ENCODE data around the gene IVL. TPM values are rescaled to one million over a fixed set of nuclear protein-coding genes. Genes with fewer than 3 reads are reported as not detected.

IVL gene, protein sequence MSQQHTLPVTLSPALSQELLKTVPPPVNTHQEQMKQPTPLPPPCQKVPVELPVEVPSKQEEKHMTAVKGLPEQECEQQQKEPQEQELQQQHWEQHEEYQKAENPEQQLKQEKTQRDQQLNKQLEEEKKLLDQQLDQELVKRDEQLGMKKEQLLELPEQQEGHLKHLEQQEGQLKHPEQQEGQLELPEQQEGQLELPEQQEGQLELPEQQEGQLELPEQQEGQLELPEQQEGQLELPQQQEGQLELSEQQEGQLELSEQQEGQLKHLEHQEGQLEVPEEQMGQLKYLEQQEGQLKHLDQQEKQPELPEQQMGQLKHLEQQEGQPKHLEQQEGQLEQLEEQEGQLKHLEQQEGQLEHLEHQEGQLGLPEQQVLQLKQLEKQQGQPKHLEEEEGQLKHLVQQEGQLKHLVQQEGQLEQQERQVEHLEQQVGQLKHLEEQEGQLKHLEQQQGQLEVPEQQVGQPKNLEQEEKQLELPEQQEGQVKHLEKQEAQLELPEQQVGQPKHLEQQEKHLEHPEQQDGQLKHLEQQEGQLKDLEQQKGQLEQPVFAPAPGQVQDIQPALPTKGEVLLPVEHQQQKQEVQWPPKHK
- not detected in 2 replicates for total RNA-seq

DNA sequence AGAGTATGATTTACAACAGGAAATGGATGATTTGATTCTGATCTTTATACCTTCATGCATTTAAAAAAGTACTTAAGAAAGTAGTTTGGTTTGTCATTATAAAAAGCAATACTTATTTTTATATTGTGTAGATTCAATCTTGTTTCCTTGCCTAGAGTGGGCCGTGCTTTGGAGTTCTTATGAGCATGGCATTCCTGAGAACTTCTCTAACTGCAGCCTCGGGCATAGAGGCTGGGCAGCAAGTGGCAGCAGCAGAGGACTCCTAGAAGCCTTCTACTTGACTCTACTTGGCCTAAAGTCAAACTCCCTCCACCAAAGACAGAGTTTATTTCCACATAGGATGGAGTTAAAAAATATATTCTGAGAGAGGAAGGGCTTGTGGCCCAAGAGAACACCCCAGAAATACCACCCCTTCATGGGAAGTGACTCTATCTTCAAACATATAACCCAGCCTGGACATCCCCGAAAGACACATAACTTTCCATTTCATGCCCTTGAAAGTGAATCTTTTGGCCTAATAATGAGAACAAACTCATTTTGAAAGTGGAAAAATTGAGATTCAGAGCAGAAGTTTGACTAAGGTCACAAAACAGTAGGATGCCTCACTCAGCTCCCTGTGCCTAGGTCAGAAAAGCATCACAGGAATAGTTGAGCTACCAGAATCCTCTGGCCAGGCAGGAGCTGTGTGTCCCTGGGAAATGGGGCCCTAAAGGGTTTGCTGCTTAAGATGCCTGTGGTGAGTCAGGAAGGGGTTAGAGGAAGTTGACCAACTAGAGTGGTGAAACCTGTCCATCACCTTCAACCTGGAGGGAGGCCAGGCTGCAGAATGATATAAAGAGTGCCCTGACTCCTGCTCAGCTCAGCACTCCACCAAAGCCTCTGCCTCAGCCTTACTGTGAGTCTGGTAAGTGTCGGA lies at the start of gene IVL:
Gene IVL (plus strand): TSS at position 861 of the 916 bp plus-strand sequence. CDS start 1,252 bp downstream, outside the sequence.

DNA sequence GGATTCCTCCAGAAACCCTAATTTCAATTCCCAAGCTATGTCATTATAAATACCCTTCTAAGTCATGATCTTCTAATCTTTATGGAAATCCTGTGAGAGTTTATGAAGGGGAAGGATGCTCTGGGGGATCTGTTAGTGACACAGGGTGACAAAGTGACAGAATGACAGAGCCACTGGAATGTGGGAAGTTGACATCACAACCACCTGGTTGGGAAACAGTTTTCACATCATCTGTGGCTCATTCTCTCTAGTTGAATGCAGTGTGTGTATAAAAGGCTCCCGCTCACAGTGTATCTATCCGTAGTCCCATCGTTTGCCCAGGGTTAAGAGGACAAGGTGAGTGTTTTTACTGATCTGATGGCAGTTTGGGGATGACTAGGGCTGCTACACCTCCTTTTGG lies 48.6 kb upstream of the IVL start, which contains the start of gene LCE7A:
Gene LCE7A (plus strand): TSS at position 301 of the 400 bp plus-strand sequence. CDS start 702 bp downstream, outside the sequence.

DNA sequence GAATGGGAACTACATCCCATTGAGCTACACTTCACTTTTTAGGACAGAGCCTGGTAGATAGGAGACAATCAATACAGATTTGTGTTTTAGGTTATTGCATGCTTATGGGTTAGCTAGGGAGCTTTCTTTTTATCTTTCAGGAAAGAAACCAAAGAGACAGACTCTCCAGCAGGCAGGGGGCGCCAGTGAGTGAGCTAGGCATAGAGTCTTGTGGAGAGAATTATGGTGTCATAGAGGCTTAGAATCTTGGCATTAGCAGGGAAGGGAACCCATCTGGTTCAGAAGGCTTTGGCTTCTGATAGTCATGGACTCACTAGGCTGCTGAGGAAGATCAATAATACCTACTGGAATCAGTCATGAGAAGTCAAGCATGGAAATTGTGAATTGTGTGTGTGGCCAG lies 30.3 kb upstream of the IVL start, which contains the start of gene SMCP:
Gene SMCP (plus strand): TSS at position 281 of the 400 bp plus-strand sequence. CDS start 6,101 bp downstream, outside the sequence.

GRCh38 chr1:152946651-152947256 lies 38.4 kb downstream of the IVL start, which contains the start of gene SPRR5:
Gene SPRR5 (plus strand): TSS chr1:152947206. CDS start chr1:152948555, 1,349 bp downstream.

Other genes with a start within 250 kb of the IVL start
- not detected in 2 replicates for gene LCE2D, start 245.2 kb upstream of the IVL start, total RNA-seq
- gene LCE2C, start 233.3 kb upstream of the IVL start, total RNA-seq = not detected in 2 replicates
- gene LCE2B, start 222.4 kb upstream of the IVL start, total RNA-seq = not detected in 2 replicates
- not detected in 2 replicates for gene LCE2A, start 210.2 kb upstream of the IVL start, total RNA-seq
- not detected in 2 replicates for gene LCE4A, start 200.4 kb upstream of the IVL start, total RNA-seq
- not detected in 2 replicates for gene KPRP, start 150.5 kb upstream of the IVL start, total RNA-seq
- not detected in 2 replicates for gene LCE1F, start 133.4 kb upstream of the IVL start, total RNA-seq
- not detected in 2 replicates for gene LCE1E, start 122.3 kb upstream of the IVL start, total RNA-seq
- gene LCE1D, start 111.8 kb upstream of the IVL start, total RNA-seq = not detected in 2 replicates
- gene LCE1C, start 101.9 kb upstream of the IVL start, total RNA-seq = not detected in 2 replicates
- not detected in 2 replicates for gene LCE1B, start 96.6 kb upstream of the IVL start, total RNA-seq
- gene LCE1A, start 81.1 kb upstream of the IVL start, total RNA-seq = not detected in 2 replicates
- not detected in 2 replicates for gene LCE6A, start 65.7 kb upstream of the IVL start, total RNA-seq
- not detected in 2 replicates for gene LCE7A, start 48.5 kb upstream of the IVL start, total RNA-seq
- not detected in 2 replicates for gene SMCP, start 30.2 kb upstream of the IVL start, total RNA-seq
- not detected in 2 replicates for gene SPRR5, start 38.7 kb downstream of the IVL start, total RNA-seq
- not detected in 2 replicates for gene SPRR4, start 62.1 kb downstream of the IVL start, total RNA-seq
- gene SPRR1A, start 75.5 kb downstream of the IVL start, total RNA-seq = not detected in 2 replicates
- gene SPRR3, start 93.2 kb downstream of the IVL start, total RNA-seq = not detected in 2 replicates
- not detected in 2 replicates for gene SPRR1B, start 122.7 kb downstream of the IVL start, total RNA-seq
- not detected in 2 replicates for gene SPRR2D, start 132.6 kb downstream of the IVL start, total RNA-seq
- gene SPRR2A, start 149.0 kb downstream of the IVL start, total RNA-seq = not detected in 2 replicates
- gene SPRR2B, start 163.1 kb downstream of the IVL start, total RNA-seq = not detected in 2 replicates
- not detected in 2 replicates for gene SPRR2E, start 186.0 kb downstream of the IVL start, total RNA-seq
- gene SPRR2F, start 205.0 kb downstream of the IVL start, total RNA-seq = not detected in 2 replicates
- not detected in 2 replicates for gene SPRR2G, start 242.3 kb downstream of the IVL start, total RNA-seq

All from mesangial cell (primary cell).